Activated CD4-positive, alpha-beta T cell treated with anti-CD3 and anti-CD28 coated beads, Interleukin-2, amount 10 ng/mL, durations not matched to agents 24 days and 14 days (primary cell): ENCODE results near the gene MYH7. TPM values are rescaled to one million over a fixed set of nuclear protein-coding genes. Genes with fewer than 3 reads are reported as not detected.
A peak's percentile ranks its signal among the peaks of the same experiment; 100 is the strongest.

Experiments
- DNase-seq: peaks from one replicate; pipeline ENCODE4 v3.0.0; 2022
- H3K27ac Mint-ChIP-seq: one replicate; pipeline ENCODE4 v1.8.0; 2022; ENCODE audit warnings: mild to moderate bottlenecking, mixed read lengths
- H3K27me3 Mint-ChIP-seq: one replicate; pipeline ENCODE4 v1.8.0; 2022; ENCODE audit warnings: mixed read lengths
- H3K36me3 Mint-ChIP-seq: one replicate; pipeline ENCODE4 v1.8.0; 2022; ENCODE audit warnings: low read depth, mild to moderate bottlenecking, mixed read lengths
- H3K4me1 Mint-ChIP-seq: one replicate; pipeline ENCODE4 v1.8.0; 2021; ENCODE audit warnings: mixed read lengths
- H3K4me3 Mint-ChIP-seq: one replicate; pipeline ENCODE4 v1.8.0; 2022; ENCODE audit warnings: mild to moderate bottlenecking, moderate library complexity, mixed read lengths
- H3K9me3 Mint-ChIP-seq: one replicate; pipeline ENCODE4 v1.8.0; 2021; ENCODE audit warnings: mixed read lengths
- intact Hi-C: fragments of 100-400 bp; cut with micrococcal nuclease; formaldehyde crosslinking; loops from one replicate; pipeline ENCODE4 v1.15.1; 2023
- total RNA-seq: library from RNA; stranded (reverse); gene quantifications from 2 replicates; pipeline ENCODE4 v1.2.3, GENCODE V29; 2022

Gene MYH7
- total RNA-seq, result not detected in 2 replicates

DNA sequence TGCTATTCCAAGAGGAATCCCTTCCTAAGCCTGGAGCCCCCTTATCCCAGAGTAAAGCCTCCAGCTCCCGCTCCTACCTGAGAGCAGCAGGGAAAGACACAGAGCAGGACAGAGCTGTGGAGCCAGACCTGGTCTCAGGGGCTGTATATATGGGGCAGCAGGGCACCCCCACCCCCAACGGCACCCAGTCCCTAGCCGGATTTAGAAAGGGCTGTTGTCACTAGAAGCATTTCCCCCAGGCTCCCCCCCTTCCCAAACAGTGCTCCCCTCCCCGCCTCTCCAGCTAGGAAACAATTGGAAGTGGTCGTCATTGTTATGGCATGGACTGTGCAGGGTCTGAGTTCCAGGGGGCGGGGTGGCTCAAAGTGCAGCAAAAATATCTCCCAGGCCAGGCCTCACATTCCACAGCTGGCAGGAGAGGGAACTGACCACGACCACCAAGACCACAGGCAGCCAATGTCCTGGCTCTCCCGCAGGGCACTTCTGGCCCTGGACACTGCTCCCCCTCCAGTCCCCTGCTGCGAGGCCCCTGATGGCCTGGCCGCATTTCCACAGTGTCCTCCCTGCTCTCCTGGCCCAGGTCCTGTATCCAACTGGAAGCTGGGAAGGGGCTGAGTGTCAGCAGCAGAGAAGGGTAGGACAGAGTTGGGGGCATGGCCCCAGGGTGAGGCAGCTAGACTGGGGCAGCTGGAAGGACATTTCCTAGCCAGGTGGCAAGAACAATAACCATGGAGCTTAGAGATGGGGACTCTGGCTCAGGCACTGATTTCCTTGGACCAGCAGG, at the start of gene MYH7:
TSS of gene MYH7 (minus strand) at position 118 of the 784 bp plus-strand sequence. CDS start 1,928 bp downstream, outside the sequence.
- no peak for DNase-seq
- H3K36me3 Mint-ChIP-seq, result no peaks in the 10 kb centered on the region
- no peak within 1 kb of the TSS for H3K27ac Mint-ChIP-seq
- intact Hi-C loops, result no loop called here
- no peaks in the 10 kb centered on the region for H3K4me1 Mint-ChIP-seq
- no peaks in the 10 kb centered on the region for H3K9me3 Mint-ChIP-seq
- H3K27me3 Mint-ChIP-seq, result peaks cover 6% of the 10 kb centered on the region
- no peak within 1 kb of the TSS for H3K4me3 Mint-ChIP-seq

- intact Hi-C loops, result no loop called here
- no peak overlapping the region for H3K4me3 Mint-ChIP-seq
- H3K4me1 Mint-ChIP-seq, result peaks cover 1% of the 10 kb centered on the region
- H3K27me3 Mint-ChIP-seq, result no peaks in the 10 kb centered on the region
- H3K36me3 Mint-ChIP-seq, result peaks cover 7% of the 10 kb centered on the region
- H3K9me3 Mint-ChIP-seq, result no peaks in the 10 kb centered on the region
- no peak for DNase-seq
- no peak overlapping the region for H3K27ac Mint-ChIP-seq
Observed at GRCh38 chr14:23483236-23483854, 47.9 kb upstream of the MYH7 start.

GRCh38 chr14:23482823-23483148, 47.3 kb upstream of the MYH7 start:
- Mint-ChIP-seq H3K9me3 (no peaks in the 10 kb centered on the region), H3K4me3 (no peak overlapping the region), H3K36me3 (peaks cover 10% of the 10 kb centered on the region), H3K27me3 (no peaks in the 10 kb centered on the region), H3K4me1 (peaks cover 2% of the 10 kb centered on the region), H3K27ac (no peak overlapping the region)
- no peak for DNase-seq
- intact Hi-C loops, result no loop called here

DNA sequence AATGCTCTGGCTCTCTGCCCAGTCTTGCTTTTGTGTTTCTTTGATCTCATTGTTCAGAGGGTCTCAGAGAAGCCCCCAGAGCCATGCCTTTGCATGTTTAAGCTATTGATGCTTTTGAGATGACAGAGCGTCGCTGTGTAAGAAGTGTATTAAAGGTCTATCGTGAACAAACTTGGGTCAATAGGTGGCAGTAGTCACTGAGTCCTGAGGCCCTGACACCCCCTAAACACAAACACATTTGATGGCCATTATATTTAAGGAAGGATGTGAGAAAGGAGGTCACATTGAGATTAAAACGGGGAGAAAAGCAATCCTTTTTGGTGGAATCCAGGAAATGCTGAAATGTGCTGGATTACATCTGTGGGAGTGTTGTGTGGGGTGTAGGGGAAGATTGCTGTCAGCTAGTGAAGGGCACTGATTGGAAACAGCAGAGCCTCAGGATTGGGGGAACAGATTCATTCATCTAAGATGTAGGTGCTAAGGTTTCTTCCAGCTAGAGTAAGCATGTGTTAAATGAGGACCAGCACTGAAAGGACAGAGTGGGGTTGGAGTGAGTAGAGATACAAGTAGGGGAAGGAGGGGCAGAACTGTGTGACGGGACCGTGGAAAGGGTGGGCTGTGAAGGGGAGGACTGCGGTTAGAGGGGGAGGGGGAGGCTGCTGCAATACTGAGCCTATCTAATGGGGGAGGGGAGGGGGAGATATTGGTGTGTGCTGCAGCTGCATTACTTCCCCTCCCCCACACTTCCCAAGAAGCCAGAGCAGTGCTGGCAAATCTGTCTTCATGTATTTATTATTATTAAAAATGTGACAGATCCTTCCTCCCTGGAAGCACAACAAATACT, 46.7 kb upstream of the MYH7 start:
- no peaks in the 10 kb centered on the region for H3K9me3 Mint-ChIP-seq
- peaks cover 2% of the 10 kb centered on the region for H3K4me1 Mint-ChIP-seq
- intact Hi-C loops, result no loop called here
- no peaks in the 10 kb centered on the region for H3K27me3 Mint-ChIP-seq
- peaks cover 15% of the 10 kb centered on the region for H3K36me3 Mint-ChIP-seq
- H3K27ac Mint-ChIP-seq, result no peak overlapping the region
- no peak overlapping the region for H3K4me3 Mint-ChIP-seq
- DNase-seq, result no peak

GRCh38 chr14:23481362-23481970, 46.0 kb upstream of the MYH7 start:
- H3K27ac Mint-ChIP-seq, result no peak overlapping the region
- no peak overlapping the region for H3K4me3 Mint-ChIP-seq
- intact Hi-C loops, result no loop called here
- H3K36me3 Mint-ChIP-seq, result peaks cover 21% of the 10 kb centered on the region
- H3K27me3 Mint-ChIP-seq, result no peaks in the 10 kb centered on the region
- H3K4me1 Mint-ChIP-seq, result peaks cover 2% of the 10 kb centered on the region
- DNase-seq, result no peak
- no peaks in the 10 kb centered on the region for H3K9me3 Mint-ChIP-seq

DNA sequence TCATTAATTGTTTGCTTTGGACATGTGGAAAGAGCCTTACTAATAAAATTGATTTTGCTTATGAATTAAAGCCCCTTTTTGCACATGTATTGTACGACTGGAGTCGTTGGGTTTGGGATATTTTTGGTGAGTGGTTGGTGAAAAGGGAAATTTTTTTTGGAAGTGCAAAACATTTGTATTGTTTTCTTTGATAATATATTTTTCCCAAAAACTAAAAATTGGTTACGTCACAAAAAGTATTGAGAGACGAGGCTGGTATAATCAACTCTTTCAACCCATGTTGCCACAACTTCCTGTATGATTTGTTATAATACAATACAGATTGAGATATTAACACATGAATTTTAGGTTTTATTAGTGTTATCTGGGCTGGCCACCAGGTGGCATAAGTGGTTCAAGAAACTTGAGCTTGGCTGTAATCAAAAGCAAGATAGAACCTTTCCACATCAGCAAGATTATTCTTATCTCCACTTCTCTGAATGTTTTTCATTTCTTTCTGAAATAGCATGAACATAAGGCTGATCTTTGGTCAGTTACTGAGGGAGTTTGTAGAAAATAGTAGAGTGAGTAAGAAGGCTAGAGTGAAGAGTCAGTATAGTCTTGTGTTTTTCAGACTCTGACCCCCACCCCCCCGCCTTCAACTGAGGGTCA, 42.8 kb upstream of the MYH7 start:
- no peaks in the 10 kb centered on the region for H3K27me3 Mint-ChIP-seq
- H3K4me3 Mint-ChIP-seq, result no peak overlapping the region
- H3K9me3 Mint-ChIP-seq, result no peaks in the 10 kb centered on the region
- peaks cover 2% of the 10 kb centered on the region for H3K4me1 Mint-ChIP-seq
- DNase-seq, result peak; percentile 89
- no peak overlapping the region for H3K27ac Mint-ChIP-seq
- intact Hi-C loops, result loop anchor here (1.0 kb wide), 2 partner anchors 61 to 84 kb away; no protein-coding TSS in a partner anchor
- peaks cover 44% of the 10 kb centered on the region for H3K36me3 Mint-ChIP-seq

- Mint-ChIP-seq H3K27me3 (no peaks in the 10 kb centered on the region), H3K4me3 (no peak overlapping the region), H3K27ac (no peak overlapping the region), H3K9me3 (no peaks in the 10 kb centered on the region), H3K4me1 (peaks cover 9% of the 10 kb centered on the region), H3K36me3 (peaks cover 34% of the 10 kb centered on the region)
- DNase-seq, result no peak
- intact Hi-C loops, result no loop called here
Observed at GRCh38 chr14:23470947-23471346, 35.5 kb upstream of the MYH7 start.

DNA sequence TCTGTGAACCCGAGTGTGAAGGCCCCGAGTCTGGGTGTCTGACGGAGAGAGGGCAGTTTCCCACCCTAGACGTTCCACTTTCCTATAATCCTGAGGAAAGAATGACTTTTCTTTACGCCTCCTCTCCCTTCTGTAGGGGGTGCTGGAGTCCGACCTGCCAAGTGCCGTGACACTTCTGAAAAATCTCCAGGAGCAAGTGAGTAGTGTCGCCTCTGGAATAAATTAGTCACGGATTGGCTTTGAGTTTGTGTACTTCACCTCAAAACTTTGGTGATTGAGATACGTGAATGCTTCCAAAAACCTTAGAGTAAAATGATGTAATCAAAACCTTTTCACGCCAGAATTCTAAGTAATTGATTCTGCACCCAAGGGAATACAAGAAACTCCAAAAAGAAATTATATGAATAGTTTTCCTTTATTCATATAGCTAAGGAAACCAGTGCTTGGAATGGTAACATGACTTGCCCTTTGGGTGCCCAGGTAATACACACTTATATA, 34.5 kb upstream of the MYH7 start:
- peaks cover 9% of the 10 kb centered on the region for H3K4me1 Mint-ChIP-seq
- peaks cover 28% of the 10 kb centered on the region for H3K36me3 Mint-ChIP-seq
- no peaks in the 10 kb centered on the region for H3K27me3 Mint-ChIP-seq
- H3K27ac Mint-ChIP-seq, result no peak overlapping the region
- DNase-seq, result no peak
- H3K4me3 Mint-ChIP-seq, result no peak overlapping the region
- no peaks in the 10 kb centered on the region for H3K9me3 Mint-ChIP-seq
- intact Hi-C loops, result loop anchor here (1.0 kb wide), 4 partner anchors 81 to 169 kb away; partner anchors contain the start of genes PABPN1, THTPA and ZFHX2

DNA sequence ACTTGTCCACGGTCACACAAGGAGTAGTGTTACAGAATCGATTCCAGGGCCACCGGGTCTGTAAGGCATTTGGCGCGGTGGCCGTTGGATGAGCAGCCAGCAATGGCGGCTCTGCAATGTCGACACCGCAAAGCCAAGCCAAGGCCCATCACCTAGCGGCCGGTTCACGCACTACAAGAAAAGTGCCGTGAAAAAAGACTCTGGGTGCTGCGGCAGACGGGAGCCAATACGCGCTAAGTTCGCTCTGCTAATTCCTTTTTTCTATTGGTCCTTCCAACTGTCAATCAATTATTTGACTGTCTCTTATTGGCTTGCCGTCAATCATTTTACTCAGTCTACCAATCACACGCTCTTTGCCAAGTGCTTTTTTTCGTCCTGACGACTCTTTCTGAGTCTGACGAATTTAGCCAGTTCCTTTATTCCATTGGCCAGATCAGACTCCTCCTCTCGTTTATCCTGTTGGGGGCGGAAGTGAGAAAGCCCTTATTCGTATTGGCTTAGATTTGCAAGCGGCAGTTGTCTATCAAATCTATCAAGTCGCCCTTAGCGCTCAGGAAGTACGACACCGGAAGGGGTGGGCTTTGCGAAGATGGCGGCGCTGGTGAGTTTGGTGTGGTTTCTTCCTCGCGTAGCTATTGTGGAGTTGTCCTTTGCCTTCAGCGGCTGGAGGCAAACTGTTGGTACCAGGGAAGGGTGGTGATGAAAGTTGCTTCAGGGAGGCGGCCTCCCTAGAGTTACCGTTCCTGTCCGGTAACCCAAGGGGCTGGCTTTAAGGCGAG, 33.9 kb upstream of the MYH7 start, which contains the start of gene NGDN:
TSS of gene NGDN (plus strand) at position 577 of the 779 bp plus-strand sequence. CDS start at position 590, 13 bp downstream.
- peak; percentile 98 for DNase-seq
- Mint-ChIP-seq H3K4me1 (peaks cover 9% of the 10 kb centered on the region), H3K4me3 (no peak within 1 kb of the TSS), H3K36me3 (peaks cover 22% of the 10 kb centered on the region), H3K27ac (no peak within 1 kb of the TSS), H3K9me3 (no peaks in the 10 kb centered on the region), H3K27me3 (no peaks in the 10 kb centered on the region)
- intact Hi-C loops, result loop anchor here (1.0 kb wide), 4 partner anchors 82 to 168 kb away; partner anchors contain the start of genes PABPN1, THTPA and ZFHX2

- Mint-ChIP-seq H3K27ac (no peak overlapping the region), H3K4me3 (no peak overlapping the region), H3K36me3 (peaks cover 19% of the 10 kb centered on the region), H3K9me3 (no peaks in the 10 kb centered on the region), H3K27me3 (no peaks in the 10 kb centered on the region), H3K4me1 (peaks cover 9% of the 10 kb centered on the region)
- DNase-seq, result no peak
- intact Hi-C loops, result loop anchor here (1.0 kb wide), 4 partner anchors 83 to 167 kb away; partner anchors contain the start of genes PABPN1, THTPA and ZFHX2
Observed at GRCh38 chr14:23468704-23469126, 33.3 kb upstream of the MYH7 start.

GRCh38 chr14:23465261-23465660, 29.8 kb upstream of the MYH7 start:
- Mint-ChIP-seq H3K36me3 (no peaks in the 10 kb centered on the region), H3K9me3 (no peaks in the 10 kb centered on the region), H3K4me3 (no peak overlapping the region), H3K27me3 (peaks cover 7% of the 10 kb centered on the region), H3K4me1 (peaks cover 1% of the 10 kb centered on the region), H3K27ac (no peak overlapping the region)
- no peak for DNase-seq
- intact Hi-C loops, result no loop called here

GRCh38 chr14:23464700-23465099, 29.2 kb upstream of the MYH7 start:
- Mint-ChIP-seq H3K9me3 (no peaks in the 10 kb centered on the region), H3K4me3 (no peak overlapping the region), H3K36me3 (no peaks in the 10 kb centered on the region), H3K27ac (no peak overlapping the region), H3K27me3 (peaks cover 10% of the 10 kb centered on the region), H3K4me1 (no peaks in the 10 kb centered on the region)
- no peak for DNase-seq
- intact Hi-C loops, result no loop called here
